H1 (cell line): ENCODE data around the gene ATP2B3. TPM values are rescaled to one million over a fixed set of nuclear protein-coding genes. Genes with fewer than 3 reads are reported as not detected.

Experiments used
- CTCF ChIA-PET: fragments of 300-600 bp; sonication (Branson Sonifier 250); formaldehyde crosslinking; loops from one replicate; lab custom pipeline; 2021; ENCODE audit not compliant: partially characterized antibody; lab: Charles Lee
- POLR2A ChIA-PET: fragments of 300-600 bp; sonication (Branson Sonifier 250); formaldehyde crosslinking; loops from one replicate; lab custom pipeline; 2021; ENCODE audit warnings: inconsistent platforms; ENCODE audit not compliant: partially characterized antibody; lab: Charles Lee
- DNase-seq, 2 experiments: peaks; one replicate each; pipeline versions ENCODE4 v3.0.0 to v3.0.0-alpha.2; 2010 to 2022; ENCODE audit warnings: low spot score in 2 of 2, low read depth in 1 of 2, mixed read lengths in 1 of 2
- FAIRE-seq: peaks from 2 replicates; lab custom pipeline; 2011; peaks lifted over from hg19 to GRCh38; lab: Jason Lieb, UNC
- H2AFZ ChIP-seq: 2 replicates; pipeline ENCODE4 v1.8.1; 2012; ENCODE audit warnings: low read length, inconsistent platforms
- H2AK5ac ChIP-seq: 2 replicates; pipeline ENCODE4 v1.6.1; 2013; ENCODE audit warnings: low read depth, low read length
- H2BK120ac ChIP-seq: replicated peaks from 2 replicates; pipeline ENCODE3; 2013; ENCODE audit warnings: low read depth, low read length, inconsistent platforms
- H2BK12ac ChIP-seq: 2 replicates; pipeline ENCODE4 v1.6.1; 2013; ENCODE audit warnings: low read depth, low read length
- H2BK15ac ChIP-seq: 2 replicates; pipeline ENCODE4 v1.6.1; 2013; ENCODE audit warnings: low read length
- H2BK20ac ChIP-seq: 2 replicates; pipeline ENCODE4 v1.6.1; 2013; ENCODE audit warnings: low read length
- H2BK5ac ChIP-seq: 2 replicates; pipeline ENCODE4 v1.6.1; 2013; ENCODE audit warnings: low read depth, low read length
- H3K14ac ChIP-seq: 2 replicates; pipeline ENCODE4 v1.6.1; 2013; ENCODE audit warnings: inconsistent platforms; ENCODE audit not compliant: insufficient read length
- H3K18ac ChIP-seq: 2 replicates; pipeline ENCODE4 v1.6.1; 2013; ENCODE audit warnings: low read length; ENCODE audit errors: extremely low read depth
- H3K23ac ChIP-seq: 2 replicates; pipeline ENCODE4 v1.6.1; 2013; ENCODE audit warnings: inconsistent platforms; ENCODE audit not compliant: insufficient read length
- H3K23me2 ChIP-seq: 2 replicates; pipeline ENCODE4 v1.6.1; 2013; ENCODE audit warnings: low read depth, low read length
- H3K27ac ChIP-seq: 2 replicates; pipeline ENCODE4 v1.6.1; 2011; ENCODE audit warnings: low read depth, low read length, inconsistent platforms
- H3K27me3 ChIP-seq, 4 experiments: replicated peaks in 1 of 4; 1 replicate in 1 of 4; 2 replicates in 3 of 4; pipeline versions ENCODE4 v1.6.1 to v1.8.1; 2011 to 2013; ENCODE audit warnings: low read length in 3 of 4, mild to moderate bottlenecking in 3 of 4, inconsistent platforms in 2 of 4, mixed read lengths in 2 of 4, moderate library complexity in 1 of 4; ENCODE audit not compliant: control insufficient read depth in 3 of 4, insufficient read depth in 3 of 4; ENCODE audit errors: extremely low read depth in 1 of 4
- H3K36me3 ChIP-seq, 4 experiments: 2 replicates each; pipeline versions ENCODE4 v1.6.1 to v1.8.1; 2011 to 2013; ENCODE audit warnings: mild to moderate bottlenecking in 4 of 4, low read length in 3 of 4, moderate library complexity in 2 of 4, control low read depth in 1 of 4, inconsistent platforms in 1 of 4; ENCODE audit not compliant: insufficient read depth in 4 of 4, control insufficient read depth in 2 of 4
- H3K4ac ChIP-seq: replicated peaks from 2 replicates; pipeline ENCODE3; 2013; ENCODE audit warnings: low read length, low read depth, mixed read lengths, inconsistent platforms; ENCODE audit not compliant: insufficient read length
- H3K4me1 ChIP-seq, 4 experiments: replicated peaks in 1 of 4; 1 replicate in 1 of 4; 2 replicates in 3 of 4; pipeline versions ENCODE4 v1.6.1 to v1.8.1; 2011 to 2013; ENCODE audit warnings: low read length in 3 of 4, inconsistent platforms in 2 of 4, mixed read lengths in 1 of 4; ENCODE audit not compliant: insufficient read depth in 4 of 4, control insufficient read depth in 3 of 4
- H3K4me2 ChIP-seq, 2 experiments: 2 replicates each; pipeline versions ENCODE4 v1.6.1 to v1.8.1; 2011 to 2013; ENCODE audit warnings: low read depth in 2 of 2, low read length in 2 of 2, control low read depth in 1 of 2, inconsistent platforms in 1 of 2, mild to moderate bottlenecking in 1 of 2; ENCODE audit not compliant: insufficient read depth in 1 of 2
- H3K4me3 ChIP-seq, 4 experiments: fragments of 200-600, 300-600 bp in 1 of 4; sonication (generic), shearing (Covaris generic), sonication (Bioruptor Twin) in 1 of 4; 2 replicates each; pipeline versions ENCODE4 v1.5.1 to v1.8.1; 2011 to 2016; ENCODE audit warnings: low read length in 4 of 4, low read depth in 3 of 4, control low read depth in 2 of 4, inconsistent platforms in 2 of 4, mild to moderate bottlenecking in 2 of 4, mixed read lengths in 1 of 4, moderate library complexity in 1 of 4; ENCODE audit not compliant: insufficient read depth in 2 of 4; ENCODE audit errors: extremely low read depth in 1 of 4
- H3K56ac ChIP-seq: replicated peaks from 2 replicates; pipeline ENCODE3; 2013; ENCODE audit warnings: low read depth, mild to moderate bottlenecking, mixed read lengths, low read length, inconsistent platforms; ENCODE audit not compliant: insufficient read length
- H3K79me1 ChIP-seq: 2 replicates; pipeline ENCODE4 v1.6.1; 2013; ENCODE audit warnings: low read depth, low read length, control low read depth
- H3K79me2 ChIP-seq, 2 experiments: 2 replicates each; pipeline versions ENCODE4 v1.6.1 to v1.8.1; 2012 to 2013; ENCODE audit warnings: low read length in 2 of 2, mild to moderate bottlenecking in 2 of 2, inconsistent platforms in 1 of 2; ENCODE audit not compliant: insufficient read depth in 2 of 2, control insufficient read depth in 1 of 2
- H3K9ac ChIP-seq, 4 experiments: replicated peaks in 1 of 4; 1 replicate in 1 of 4; 2 replicates in 3 of 4; pipeline versions ENCODE4 v1.6.1 to v1.8.1; 2011 to 2013; ENCODE audit warnings: low read depth in 3 of 4, low read length in 3 of 4, control low read depth in 2 of 4, mild to moderate bottlenecking in 2 of 4, moderate library complexity in 2 of 4, inconsistent platforms in 1 of 4; ENCODE audit errors: extremely low read depth in 1 of 4
- H3K9me3 ChIP-seq, 2 experiments: 2 replicates each; pipeline versions ENCODE4 v1.6.1 to v1.8.1; 2012 to 2013; ENCODE audit warnings: mild to moderate bottlenecking in 2 of 2, moderate library complexity in 2 of 2, control low read depth in 1 of 2, inconsistent platforms in 1 of 2, low read depth in 1 of 2, low read length in 1 of 2, mixed read lengths in 1 of 2; ENCODE audit not compliant: insufficient read depth in 2 of 2
- H4K20me1 ChIP-seq, 2 experiments: replicated peaks in 1 of 2; 2 replicates each; pipeline versions ENCODE3 to v1.8.1; 2011 to 2013; ENCODE audit warnings: inconsistent platforms in 2 of 2, low read length in 2 of 2, mild to moderate bottlenecking in 1 of 2; ENCODE audit not compliant: insufficient read depth in 2 of 2, control insufficient read depth in 1 of 2
- H4K5ac ChIP-seq: 2 replicates; pipeline ENCODE4 v1.6.1; 2013; ENCODE audit warnings: low read length, low read depth, mixed read lengths, inconsistent platforms; ENCODE audit not compliant: insufficient read length
- H4K8ac ChIP-seq: 2 replicates; pipeline ENCODE4 v1.8.0; 2013; ENCODE audit warnings: mild to moderate bottlenecking, moderate library complexity, low read length, inconsistent platforms; ENCODE audit not compliant: insufficient read depth; ENCODE audit errors: extremely low read depth
- H4K91ac ChIP-seq: replicated peaks from 2 replicates; pipeline ENCODE3; 2013; ENCODE audit warnings: low read length, mixed read lengths, inconsistent platforms; ENCODE audit not compliant: insufficient read length
- POU5F1 ChIP-seq: IDR thresholded peaks from 2 replicates; pipeline ENCODE4 v1.6.1; 2011; ENCODE audit warnings: low read depth, mild to moderate bottlenecking, low read length, moderate library complexity
- TAF1 ChIP-seq: IDR thresholded peaks from 2 replicates; pipeline ENCODE4 v1.6.1; 2011; ENCODE audit warnings: mild to moderate bottlenecking, low read depth, low read length
- TBP ChIP-seq: IDR thresholded peaks from 2 replicates; pipeline ENCODE4 v1.6.1; 2011; ENCODE audit warnings: low read depth, low read length, improper control_type of control experiment
- TCF12 ChIP-seq: IDR thresholded peaks from 2 replicates; pipeline ENCODE4 v1.6.1; 2011; ENCODE audit warnings: low read depth, mild to moderate bottlenecking, low read length
- YY1 ChIP-seq: IDR thresholded peaks from 2 replicates; pipeline ENCODE4 v1.6.1; 2011; ENCODE audit warnings: low read depth, mild to moderate bottlenecking, low read length
- WGBS, 2 experiments: shearing (Covaris generic) in 1 of 2; methylation state at CpG; one replicate each; pipeline versions ENCODE4 v1.1.6 to v1.1.7; 2013 to 2015; ENCODE audit warnings: low lambda C conversion rate in 2 of 2, mixed read lengths in 2 of 2, inconsistent platforms in 1 of 2, low coverage in 1 of 2, missing lambda C conversion rate in 1 of 2; ENCODE audit not compliant: insufficient replicate concordance in 2 of 2, insufficient coverage in 1 of 2, insufficient read length in 1 of 2; ENCODE audit errors: extremely low coverage in 1 of 2, missing lambda C conversion rate in 1 of 2; 5-methylcytosine and 5-hydroxymethylcytosine counted together
- polyA plus RNA-seq, 7 experiments: library from polyadenylated mRNA; depleted of rRNA in 3 of 7; stranded (reverse) in 5 of 7; unstranded in 2 of 7; fragments of >200 nt in 5 of 7; fragments of 200-250 nt in 2 of 7; gene quantifications; 1 replicate in 5 of 7; 2 replicates in 1 of 7; 4 replicates in 1 of 7; pipeline versions ENCODE4 v1.2.1 to v1.2.3, GENCODE V29; 2011 to 2013; ENCODE audit warnings: missing spikeins in 2 of 7, mixed read lengths in 2 of 7
- total RNA-seq: library from RNA; stranded (reverse); fragmentation: NEBNext Ultra II Directional; extraction: Animal tissue kit (Norgen Biotek cat#: 25700); gene quantifications from 2 replicates; pipeline ENCODE4 v1.2.1, GENCODE V29; 2021

Gene ATP2B3
- total and polyA plus RNA-seq, 2 of the 8 experiments (the other 6 are each of a cell fraction or from before 2014, with no cell fraction given), result 0.14 to 0.19 TPM

DNA sequence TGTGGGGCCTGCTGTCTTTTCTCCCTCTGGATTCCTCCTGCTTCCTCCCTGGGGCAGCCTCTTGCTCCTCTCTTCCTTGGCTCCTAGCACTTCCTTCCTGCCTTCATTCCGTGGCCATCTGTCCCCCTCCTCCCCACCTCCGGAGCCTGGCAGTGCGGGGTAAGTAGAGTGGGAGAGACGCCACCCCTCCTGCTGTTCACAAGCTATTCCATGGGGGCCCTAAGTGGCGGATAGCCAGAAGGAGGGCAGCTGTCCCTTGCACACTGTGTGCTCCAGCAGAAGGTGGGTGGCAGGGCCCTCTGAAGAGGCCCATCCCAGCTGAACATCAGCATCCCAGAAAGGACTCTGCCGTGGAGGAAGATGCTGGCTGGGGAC, 54.1 kb downstream of the ATP2B3 start:
- CTCF ChIA-PET, result interaction anchor here (0.8 to 7.6 kb wide), 7 partner anchors 9 to 98 kb away, joined by 3 to 47 read pairs (median 3); no protein-coding TSS in a partner anchor
- WGBS, 2 experiments, result 100% methylated on average over 3 of the region's 6 CpGs; no CpG with 5 or more reads in 1 of the 2 experiments
- no peak overlapping the region for H4K8ac ChIP-seq
- no peak overlapping the region for H3K56ac ChIP-seq
- no peak overlapping the region for H3K14ac ChIP-seq
- no peak overlapping the region for H3K4me3 ChIP-seq
- H2BK12ac ChIP-seq, result no peak overlapping the region
- H3K9ac ChIP-seq, result no peak overlapping the region
- no peaks in the 10 kb centered on the region for H4K20me1 ChIP-seq
- no peak overlapping the region for H2AFZ ChIP-seq
- TF ChIP-seq YY1 (no peak), TAF1 (no peak), TBP (no peak), POU5F1 (no peak), TCF12 (no peak)
- H3K4ac ChIP-seq, result no peak overlapping the region
- no peaks in the 10 kb centered on the region for H3K9me3 ChIP-seq
- no peak overlapping the region for H2AK5ac ChIP-seq
- POLR2A ChIA-PET, result interaction anchor here (1.0 kb wide), 1 partner anchor 14 kb away, joined by 3 read pairs; no protein-coding TSS in a partner anchor
- H2BK15ac ChIP-seq, result no peak overlapping the region
- H3K27me3 ChIP-seq, result no peaks in the 10 kb centered on the region
- no peak overlapping the region for H3K23ac ChIP-seq
- DNase-seq (no peak), FAIRE-seq (no peak)
- H2BK120ac ChIP-seq, result no peak overlapping the region
- H3K79me1 ChIP-seq, result no peaks in the 10 kb centered on the region
- H3K79me2 ChIP-seq, result no peaks in the 10 kb centered on the region
- no peak overlapping the region for H3K18ac ChIP-seq
- peaks cover 0 to 8% (median 3%) of the 10 kb centered on the region in 4 experiments; a peak in 5 of 7 replicates for H3K4me1 ChIP-seq
- no peak overlapping the region for H3K4me2 ChIP-seq
- no peak overlapping the region for H4K5ac ChIP-seq
- H3K23me2 ChIP-seq, result no peaks in the 10 kb centered on the region
- H3K36me3 ChIP-seq, result no peaks in the 10 kb centered on the region
- no peak overlapping the region for H2BK20ac ChIP-seq
- no peak overlapping the region for H4K91ac ChIP-seq
- H2BK5ac ChIP-seq, result no peak overlapping the region
- no peak overlapping the region for H3K27ac ChIP-seq
